ENCODE results near the gene CEP152.

CEP152 gene

GRCh38 chr15:48759921-48760320 lies 50.9 kb downstream of the CEP152 start:
- H3K27me3 Mint-ChIP-seq: no peaks in the 10 kb centered on the region
- no peaks in the 10 kb centered on the region for H3K4me1 Mint-ChIP-seq
- no peaks in the 10 kb centered on the region for H3K9me3 Mint-ChIP-seq
- H3K27ac Mint-ChIP-seq: no peak overlapping the region
- no peak overlapping the region for H3K4me3 Mint-ChIP-seq
- H3K36me3 Mint-ChIP-seq: peaks cover 19% of the 10 kb centered on the region

GRCh38 chr15:48757661-48758060 lies 53.2 kb downstream of the CEP152 start:
- Mint-ChIP-seq H3K4me1 (no peaks in the 10 kb centered on the region), H3K27me3 (no peaks in the 10 kb centered on the region), H3K27ac (no peak overlapping the region), H3K36me3 (peaks cover 13% of the 10 kb centered on the region), H3K9me3 (no peaks in the 10 kb centered on the region), H3K4me3 (no peak overlapping the region)

GRCh38 chr15:48754011-48754410 lies 56.9 kb downstream of the CEP152 start:
- Mint-ChIP-seq H3K9me3 (no peaks in the 10 kb centered on the region), H3K4me3 (no peak overlapping the region), H3K27ac (no peak overlapping the region), H3K36me3 (peaks cover 27% of the 10 kb centered on the region), H3K4me1 (no peaks in the 10 kb centered on the region), H3K27me3 (no peaks in the 10 kb centered on the region)

- no peaks in the 10 kb centered on the region for H3K4me1 Mint-ChIP-seq
- no peaks in the 10 kb centered on the region for H3K9me3 Mint-ChIP-seq
- peaks cover 39% of the 10 kb centered on the region for H3K36me3 Mint-ChIP-seq
- no peak overlapping the region for H3K27ac Mint-ChIP-seq
- H3K27me3 Mint-ChIP-seq: no peaks in the 10 kb centered on the region
- no peak overlapping the region for H3K4me3 Mint-ChIP-seq
Observed at GRCh38 chr15:48751595-48751994, 59.3 kb downstream of the CEP152 start.

- H3K27ac Mint-ChIP-seq: no peak overlapping the region
- no peaks in the 10 kb centered on the region for H3K9me3 Mint-ChIP-seq
- no peaks in the 10 kb centered on the region for H3K4me1 Mint-ChIP-seq
- no peaks in the 10 kb centered on the region for H3K27me3 Mint-ChIP-seq
- H3K4me3 Mint-ChIP-seq: no peak overlapping the region
- H3K36me3 Mint-ChIP-seq: peaks cover 42% of the 10 kb centered on the region
Observed at GRCh38 chr15:48748535-48748934, 62.3 kb downstream of the CEP152 start.

GRCh38 chr15:48733615-48734014 lies 77.3 kb downstream of the CEP152 start:
- Mint-ChIP-seq H3K36me3 (peaks cover 60% of the 10 kb centered on the region), H3K4me3 (no peak overlapping the region), H3K27me3 (no peaks in the 10 kb centered on the region), H3K27ac (no peak overlapping the region), H3K4me1 (no peaks in the 10 kb centered on the region), H3K9me3 (peaks cover 12% of the 10 kb centered on the region)

- Mint-ChIP-seq H3K4me1 (no peaks in the 10 kb centered on the region), H3K4me3 (no peak overlapping the region), H3K9me3 (peaks cover 7% of the 10 kb centered on the region), H3K27me3 (no peaks in the 10 kb centered on the region), H3K36me3 (peaks cover 47% of the 10 kb centered on the region), H3K27ac (no peak overlapping the region)
Observed at GRCh38 chr15:48730506-48730905, 80.4 kb downstream of the CEP152 start.

- peaks cover 10% of the 10 kb centered on the region for H3K36me3 Mint-ChIP-seq
- no peak overlapping the region for H3K4me3 Mint-ChIP-seq
- no peaks in the 10 kb centered on the region for H3K27me3 Mint-ChIP-seq
- H3K4me1 Mint-ChIP-seq: no peaks in the 10 kb centered on the region
- no peak overlapping the region for H3K27ac Mint-ChIP-seq
- H3K9me3 Mint-ChIP-seq: no peaks in the 10 kb centered on the region
Observed at GRCh38 chr15:48723969-48724368, 86.9 kb downstream of the CEP152 start.

- no peaks in the 10 kb centered on the region for H3K4me1 Mint-ChIP-seq
- H3K36me3 Mint-ChIP-seq: peaks cover 5% of the 10 kb centered on the region
- no peaks in the 10 kb centered on the region for H3K27me3 Mint-ChIP-seq
- no peak overlapping the region for H3K4me3 Mint-ChIP-seq
- no peaks in the 10 kb centered on the region for H3K9me3 Mint-ChIP-seq
- H3K27ac Mint-ChIP-seq: no peak overlapping the region
Observed at GRCh38 chr15:48722764-48723661, 87.9 kb downstream of the CEP152 start.

- Mint-ChIP-seq H3K27ac (no peak overlapping the region), H3K4me3 (no peak overlapping the region), H3K9me3 (peaks cover 2% of the 10 kb centered on the region), H3K36me3 (peaks cover 5% of the 10 kb centered on the region), H3K27me3 (no peaks in the 10 kb centered on the region), H3K4me1 (no peaks in the 10 kb centered on the region)
Observed at GRCh38 chr15:48721061-48721810, 89.6 kb downstream of the CEP152 start.

- Mint-ChIP-seq H3K27ac (no peak overlapping the region), H3K4me1 (no peaks in the 10 kb centered on the region), H3K36me3 (peaks cover 11% of the 10 kb centered on the region), H3K27me3 (no peaks in the 10 kb centered on the region), H3K4me3 (no peak overlapping the region), H3K9me3 (peaks cover 8% of the 10 kb centered on the region)
Observed at GRCh38 chr15:48720646-48721045, 90.2 kb downstream of the CEP152 start.

- H3K4me1 Mint-ChIP-seq: no peaks in the 10 kb centered on the region
- no peaks in the 10 kb centered on the region for H3K27me3 Mint-ChIP-seq
- H3K36me3 Mint-ChIP-seq: peaks cover 15% of the 10 kb centered on the region
- no peak overlapping the region for H3K27ac Mint-ChIP-seq
- no peak overlapping the region for H3K4me3 Mint-ChIP-seq
- peaks cover 11% of the 10 kb centered on the region for H3K9me3 Mint-ChIP-seq
Observed at GRCh38 chr15:48719668-48720067, 91.2 kb downstream of the CEP152 start.

GRCh38 chr15:48718646-48719045 lies 92.2 kb downstream of the CEP152 start:
- Mint-ChIP-seq H3K4me1 (no peaks in the 10 kb centered on the region), H3K27ac (no peak overlapping the region), H3K27me3 (no peaks in the 10 kb centered on the region), H3K36me3 (peaks cover 20% of the 10 kb centered on the region), H3K9me3 (peaks cover 11% of the 10 kb centered on the region), H3K4me3 (no peak overlapping the region)

- no peaks in the 10 kb centered on the region for H3K27me3 Mint-ChIP-seq
- peaks cover 11% of the 10 kb centered on the region for H3K9me3 Mint-ChIP-seq
- no peak overlapping the region for H3K27ac Mint-ChIP-seq
- no peak overlapping the region for H3K4me3 Mint-ChIP-seq
- H3K4me1 Mint-ChIP-seq: no peaks in the 10 kb centered on the region
- peaks cover 23% of the 10 kb centered on the region for H3K36me3 Mint-ChIP-seq
Observed at GRCh38 chr15:48717458-48717857, 93.4 kb downstream of the CEP152 start.

GRCh38 chr15:48712546-48712945 lies 98.3 kb downstream of the CEP152 start:
- H3K9me3 Mint-ChIP-seq: peaks cover 31% of the 10 kb centered on the region
- no peak overlapping the region for H3K4me3 Mint-ChIP-seq
- H3K27me3 Mint-ChIP-seq: no peaks in the 10 kb centered on the region

GRCh38 chr15:48710952-48711495 lies 99.8 kb downstream of the CEP152 start:
- H3K4me1 Mint-ChIP-seq: no peaks in the 10 kb centered on the region
- no peaks in the 10 kb centered on the region for H3K27me3 Mint-ChIP-seq
- H3K36me3 Mint-ChIP-seq: peaks cover 16% of the 10 kb centered on the region
- no peak overlapping the region for H3K27ac Mint-ChIP-seq
- no peak overlapping the region for H3K4me3 Mint-ChIP-seq
- peaks cover 28% of the 10 kb centered on the region for H3K9me3 Mint-ChIP-seq

More at GRCh38 chr15:48712546-48712945, 98.3 kb downstream of the CEP152 start:
- H3K4me1 Mint-ChIP-seq: no peaks in the 10 kb centered on the region
- peaks cover 23% of the 10 kb centered on the region for H3K36me3 Mint-ChIP-seq
- no peak overlapping the region for H3K27ac Mint-ChIP-seq
